NK-92 (cell line): ENCODE results near the gene MAN1C1.

Experiments
- DNase-seq: peaks from one replicate; lab custom pipeline; 2025; ENCODE audit not compliant: unreplicated experiment; lab: John Stamatoyannopoulos, UW

The MAN1C1 gene

DNA sequence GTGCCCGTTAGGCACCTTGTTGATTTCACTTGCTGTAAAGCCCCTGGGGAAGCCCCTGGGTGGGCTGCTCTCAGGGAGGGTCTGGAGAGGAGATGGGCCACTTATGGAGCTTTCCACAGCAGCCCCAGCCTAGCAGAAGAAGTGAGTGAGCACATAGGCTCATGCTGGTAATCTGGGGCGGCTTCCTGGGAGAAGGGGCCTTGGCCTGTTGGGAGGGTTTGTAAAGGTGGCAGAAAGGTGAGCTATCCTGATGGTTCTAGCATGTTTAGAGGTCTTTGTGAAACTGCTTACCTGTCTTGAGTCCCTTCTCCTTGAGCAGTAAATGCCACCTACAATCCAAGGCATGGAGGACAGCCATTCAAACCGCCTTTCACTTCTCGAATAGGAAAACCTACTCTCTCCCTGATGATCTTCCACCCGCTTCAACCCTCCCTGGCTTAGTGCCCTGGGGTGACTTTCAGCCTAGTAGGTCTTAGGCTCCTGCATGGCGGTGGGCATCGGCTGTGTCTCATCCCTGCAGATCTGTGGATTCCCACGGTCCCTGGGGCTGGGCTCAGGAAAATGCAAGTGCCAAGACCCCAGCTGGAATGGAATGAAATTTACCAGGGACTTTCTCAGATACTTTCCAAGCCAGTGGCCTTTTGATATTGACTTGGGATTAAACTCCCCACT lies 95.8 kb downstream of the MAN1C1 start:
- DNase-seq: no peak

DNA sequence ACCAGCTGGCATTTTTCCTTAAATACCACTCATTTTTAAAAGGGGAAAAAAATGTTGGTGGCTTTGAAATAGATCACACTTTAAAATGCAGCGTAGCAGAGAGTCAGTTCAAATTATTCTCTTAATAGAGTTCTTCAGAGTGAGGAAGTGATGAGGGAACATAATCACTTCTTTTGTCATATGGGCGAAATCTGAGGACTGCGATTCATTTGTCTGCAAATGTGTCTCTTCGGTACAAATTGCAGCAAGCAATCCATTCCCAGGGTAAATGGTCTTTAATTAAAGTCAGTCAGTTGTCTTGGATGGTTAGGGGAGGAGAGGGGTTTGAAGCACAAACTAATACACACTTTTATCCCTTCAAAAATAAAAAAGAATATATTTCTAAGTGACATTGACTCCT lies 97.4 kb downstream of the MAN1C1 start:
- DNase-seq: no peak

DNA sequence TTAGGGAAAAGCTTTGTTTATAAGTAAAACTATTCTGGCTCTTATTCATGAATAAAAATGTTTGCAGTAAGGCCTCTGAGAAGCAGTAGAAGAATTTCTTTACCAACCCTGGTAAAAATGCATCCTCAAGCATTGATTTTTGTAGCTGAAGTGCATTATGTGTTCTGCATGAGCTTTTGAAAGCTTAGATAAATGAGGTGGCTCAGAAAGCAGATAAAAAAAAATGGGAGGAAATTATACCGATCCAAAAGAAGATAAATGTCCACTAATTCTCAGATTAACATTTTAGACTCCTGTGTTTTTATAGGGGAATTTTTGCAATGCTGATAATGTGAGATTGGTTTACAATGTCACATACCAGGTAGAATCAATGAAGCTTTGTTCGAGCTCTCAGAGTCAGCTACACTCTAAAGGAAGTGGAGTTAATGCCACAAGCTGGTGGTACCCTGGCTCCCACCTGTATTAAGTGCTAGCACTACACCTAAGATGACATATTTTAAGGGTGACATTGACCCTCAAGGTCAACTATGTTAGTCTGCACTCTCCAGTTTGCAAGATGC lies 97.9 kb downstream of the MAN1C1 start:
- DNase-seq: no peak

DNA sequence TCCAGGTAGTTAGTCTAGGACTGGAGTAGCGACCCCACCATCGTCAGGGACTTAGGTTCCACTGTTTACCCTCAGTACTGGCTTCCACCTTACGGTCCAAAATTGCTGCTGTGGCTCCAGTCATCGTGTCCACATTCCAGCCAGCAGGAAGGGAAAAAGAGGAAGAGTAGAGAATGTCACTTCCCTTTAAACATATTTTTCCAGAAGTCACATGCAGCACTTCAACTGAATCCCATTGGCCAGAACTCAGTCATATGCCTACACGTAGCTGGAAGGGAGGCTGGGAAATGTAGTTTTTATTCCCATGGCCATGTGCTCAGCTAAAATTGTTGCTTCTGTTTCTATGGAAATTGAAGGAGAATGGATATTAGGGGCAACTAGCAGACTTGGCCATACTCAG lies 99.3 kb downstream of the MAN1C1 start:
- DNase-seq: no peak

DNA sequence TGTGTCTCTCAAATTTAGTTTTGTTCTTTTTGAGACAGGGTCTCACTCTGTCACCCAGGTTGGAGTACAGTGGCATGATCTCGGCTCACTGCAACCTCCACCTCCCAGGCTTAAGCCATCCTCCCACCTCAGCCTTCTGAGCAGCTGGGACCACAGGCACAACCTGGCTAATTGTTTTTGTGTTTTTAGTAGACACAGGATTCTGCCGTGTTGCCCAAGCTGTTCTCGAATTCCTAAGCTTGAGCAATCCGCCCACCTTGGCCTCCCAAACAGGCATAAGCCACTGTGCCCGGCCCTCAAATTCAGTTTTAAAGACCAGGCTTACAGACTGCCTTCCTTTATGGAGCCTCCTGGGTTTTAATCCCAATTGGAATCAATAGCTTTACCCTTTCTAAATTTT lies 99.7 kb downstream of the MAN1C1 start:
- no peak for DNase-seq

DNA sequence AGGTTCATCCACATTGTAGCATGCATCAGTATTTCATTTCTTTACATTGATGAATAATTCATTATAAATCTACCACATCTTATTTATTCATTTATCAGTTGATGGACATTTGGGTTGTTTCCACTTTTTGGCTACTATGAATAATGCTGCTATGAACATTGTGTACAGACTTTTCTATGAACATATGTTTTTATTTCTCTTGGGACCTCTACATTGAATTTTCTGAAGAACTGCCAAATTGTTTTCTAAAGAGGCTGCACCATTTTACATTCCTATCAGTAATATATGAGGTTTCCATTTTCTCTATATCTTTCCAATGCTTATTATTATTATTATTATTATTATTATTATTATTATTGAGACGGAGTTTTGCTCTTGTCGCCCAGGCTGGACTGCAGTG lies 102.1 kb downstream of the MAN1C1 start:
- DNase-seq: no peak

DNA sequence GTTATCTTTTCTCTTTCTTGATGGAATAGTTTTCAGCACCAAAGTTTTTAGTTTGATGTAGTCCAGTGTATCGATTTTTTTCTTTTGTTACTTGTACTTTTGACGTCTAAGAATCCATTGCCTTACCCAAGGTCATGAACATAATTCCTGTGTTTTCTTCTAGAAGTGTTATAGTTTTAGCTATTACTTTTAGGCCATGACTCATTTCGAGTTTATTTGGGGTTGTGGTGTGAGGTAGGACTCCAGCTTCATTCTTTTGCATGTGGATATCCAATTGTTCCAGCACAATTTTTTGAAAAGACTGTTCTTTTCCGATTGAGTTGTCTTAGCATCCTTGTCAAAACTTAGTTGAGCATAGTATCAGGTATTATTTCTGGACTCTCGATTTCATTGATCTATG lies 104.0 kb downstream of the MAN1C1 start:
- DNase-seq: no peak

DNA sequence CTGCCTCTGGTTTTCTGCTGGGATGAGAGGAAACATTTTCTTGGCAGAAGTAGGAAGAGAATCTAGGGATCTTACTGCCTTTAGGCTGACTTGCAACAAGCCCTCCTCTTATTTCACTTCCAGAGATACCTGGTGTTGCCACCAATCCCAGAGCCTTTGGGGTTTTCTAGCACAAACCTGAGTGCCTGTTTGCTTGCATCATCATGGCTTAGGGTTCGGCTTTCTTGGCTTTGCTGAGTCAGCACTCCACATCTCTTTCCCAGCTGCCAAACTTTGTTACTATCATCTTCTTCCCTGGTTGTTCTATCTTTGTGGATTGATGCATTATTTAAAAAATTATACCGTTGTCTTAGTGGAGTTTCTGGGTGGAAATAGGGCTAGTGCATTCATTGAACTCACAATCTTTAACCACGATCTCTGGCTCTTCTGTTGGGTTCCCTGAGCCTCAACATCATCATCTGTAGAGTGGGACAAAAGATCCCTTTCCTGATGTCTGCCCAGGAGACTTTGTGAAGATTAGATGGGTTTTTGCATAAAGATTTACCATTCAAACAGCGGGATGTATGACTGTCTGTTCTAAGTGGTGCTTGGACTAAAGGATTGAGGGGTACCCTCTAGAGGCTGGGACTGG lies 106.8 kb downstream of the MAN1C1 start:
- no peak for DNase-seq

DNA sequence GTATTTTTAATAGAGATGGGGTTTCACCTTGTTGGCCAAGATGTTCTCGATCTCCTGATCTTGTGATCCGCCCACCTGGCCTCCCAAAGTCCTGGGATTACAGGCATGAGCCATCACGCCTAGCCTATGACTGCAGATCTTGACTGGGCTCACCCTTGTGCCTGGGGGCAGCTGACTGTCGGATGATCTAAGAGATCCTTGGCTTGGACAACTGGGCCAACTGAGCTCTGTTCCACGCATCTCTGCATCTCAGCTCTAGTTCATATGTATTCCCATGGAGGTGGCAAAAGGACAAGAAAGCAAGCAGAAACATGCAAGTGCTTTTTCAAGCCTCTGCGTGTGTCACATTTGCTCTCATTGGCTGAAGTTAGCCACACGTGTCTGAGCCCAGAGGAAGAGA lies 107.6 kb downstream of the MAN1C1 start:
- DNase-seq: no peak

DNA sequence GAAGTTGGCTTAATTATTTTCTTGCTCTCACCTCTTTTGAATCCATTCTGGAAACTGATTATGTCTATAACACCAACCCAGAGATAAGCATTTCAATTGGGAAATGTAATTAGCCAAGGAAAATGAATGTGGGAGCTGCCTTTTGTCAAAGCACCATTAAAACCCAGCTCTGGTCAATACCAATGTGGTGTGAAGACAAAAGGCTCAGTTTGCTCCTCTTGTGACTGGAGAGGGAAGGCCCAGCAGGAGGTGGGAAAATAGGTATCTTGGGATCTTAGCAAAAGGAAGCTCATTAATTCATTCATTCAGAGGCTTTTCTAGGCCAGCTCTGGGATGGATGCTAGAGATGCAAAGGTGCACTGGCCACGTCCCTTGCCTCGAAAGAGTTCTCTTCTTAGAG lies 108.4 kb downstream of the MAN1C1 start:
- DNase-seq: no peak

DNA sequence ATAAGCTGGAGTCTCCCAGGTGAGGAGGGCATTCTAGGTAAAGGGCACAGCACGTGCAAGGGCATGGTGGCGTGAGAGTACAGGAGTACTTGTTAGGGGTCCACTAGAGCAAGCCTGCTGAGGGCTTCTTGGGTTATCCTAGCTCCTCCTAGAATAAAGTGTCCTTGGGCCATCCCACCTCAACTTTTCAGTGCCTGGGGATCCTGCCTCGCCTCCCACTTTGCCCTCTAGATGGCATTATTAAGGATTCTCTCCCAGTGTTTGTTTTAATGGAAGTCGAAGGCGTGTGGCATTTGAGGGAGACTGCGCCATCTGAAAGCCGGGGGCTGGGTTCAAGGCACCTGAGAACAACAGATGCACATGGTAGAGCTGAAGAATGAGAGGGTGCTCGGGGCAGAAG lies 108.9 kb downstream of the MAN1C1 start:
- DNase-seq: no peak

DNA sequence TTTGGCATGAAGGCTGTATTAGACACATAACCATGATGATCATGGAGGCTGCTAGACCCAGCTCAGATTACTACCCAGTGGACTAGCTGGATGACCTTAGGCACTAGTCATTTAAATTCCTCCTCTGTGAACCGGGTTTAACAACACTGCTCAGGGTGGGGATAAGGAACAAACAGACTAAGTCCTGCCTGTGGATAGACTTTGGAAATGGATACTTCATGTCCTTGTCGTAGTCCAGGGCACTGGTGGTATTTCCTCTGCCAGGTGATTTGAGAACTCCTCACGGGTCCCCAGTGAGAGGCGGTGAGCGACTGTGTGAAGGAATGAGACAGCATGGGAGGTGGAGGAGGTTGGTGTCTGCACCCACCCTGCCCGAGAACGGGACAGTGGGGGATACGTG lies 110.5 kb downstream of the MAN1C1 start:
- no peak for DNase-seq

DNA sequence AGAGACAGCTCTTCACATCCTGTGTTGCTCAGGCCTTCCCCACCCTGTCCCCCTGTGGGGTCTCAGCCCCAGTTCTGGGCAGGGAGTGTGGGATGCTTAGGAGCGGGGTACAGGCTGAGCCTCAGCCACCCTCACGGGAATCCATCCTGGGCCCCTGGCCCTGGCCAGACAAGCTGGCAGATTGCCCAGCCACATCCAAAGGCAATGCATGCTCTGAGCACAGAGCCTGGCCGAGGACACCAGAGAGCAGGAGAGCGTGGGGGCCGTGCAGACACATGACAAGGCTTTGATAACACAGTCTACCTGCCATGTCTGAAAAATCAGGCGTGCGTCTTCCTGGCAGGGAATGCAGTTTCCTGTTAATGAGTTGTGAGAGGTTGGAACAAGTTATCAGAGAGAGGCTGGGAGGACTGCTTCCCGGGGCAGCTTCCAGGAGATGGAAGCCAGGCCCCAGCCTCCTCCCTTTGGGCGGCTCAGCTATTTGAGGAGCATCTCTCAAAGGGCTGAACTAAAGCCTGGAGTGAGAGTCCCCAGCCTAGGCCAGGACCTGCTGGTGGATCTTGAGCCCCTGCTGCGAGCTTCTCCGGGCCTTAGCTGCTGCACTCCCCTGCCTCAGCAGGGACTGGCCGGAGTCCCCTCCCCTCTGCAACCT lies 111.2 kb downstream of the MAN1C1 start:
- DNase-seq: no peak

DNA sequence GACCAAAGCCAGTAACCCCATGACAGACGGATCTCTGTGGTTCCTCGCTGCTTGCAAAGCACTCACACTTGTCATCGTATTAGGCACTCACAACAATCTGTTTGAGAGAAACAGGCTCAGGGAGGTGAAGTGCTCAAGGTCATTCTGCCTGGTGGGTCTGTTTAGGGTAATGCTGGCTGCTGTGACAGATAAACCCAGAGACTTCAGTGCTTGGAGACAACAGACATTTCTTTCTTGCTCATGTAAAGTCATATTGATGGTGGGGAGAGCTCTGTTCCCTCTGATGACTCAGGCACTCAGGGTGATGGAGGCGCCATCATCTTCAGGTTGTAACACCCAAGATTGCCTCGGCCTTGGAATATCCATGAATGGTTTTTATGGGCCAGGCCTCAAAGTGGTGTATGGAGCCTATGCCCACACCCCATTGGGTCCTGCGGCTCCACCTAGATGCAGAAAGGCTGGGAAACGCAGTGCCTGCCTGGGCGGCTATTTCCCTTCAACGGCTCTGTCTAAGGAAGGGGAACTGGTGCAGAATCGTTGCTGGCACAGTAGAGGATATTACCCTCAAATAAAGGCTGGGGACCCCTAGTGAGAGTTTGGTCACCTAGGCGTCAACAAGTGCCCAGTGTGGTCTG lies 111.8 kb downstream of the MAN1C1 start:
- DNase-seq: no peak

DNA sequence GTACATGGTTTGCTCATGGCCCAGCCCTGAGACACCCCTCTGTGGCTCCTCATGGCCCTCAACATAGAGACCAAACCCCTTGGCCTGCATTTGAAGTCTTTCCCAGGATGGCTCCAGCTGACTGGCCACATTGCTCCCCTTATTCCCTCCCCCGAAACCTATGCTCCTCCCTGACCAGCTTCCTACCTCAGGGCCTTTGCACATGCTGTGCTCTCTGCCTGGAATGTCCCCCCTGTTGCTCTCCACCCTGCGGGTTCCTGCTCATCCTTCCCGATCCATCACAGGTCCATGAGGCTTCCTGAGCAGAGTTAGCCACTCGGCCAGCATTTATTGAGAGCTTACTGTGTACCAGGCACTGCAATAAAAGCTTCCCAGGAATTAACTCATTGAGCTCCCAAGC lies 112.5 kb downstream of the MAN1C1 start:
- no peak for DNase-seq

DNA sequence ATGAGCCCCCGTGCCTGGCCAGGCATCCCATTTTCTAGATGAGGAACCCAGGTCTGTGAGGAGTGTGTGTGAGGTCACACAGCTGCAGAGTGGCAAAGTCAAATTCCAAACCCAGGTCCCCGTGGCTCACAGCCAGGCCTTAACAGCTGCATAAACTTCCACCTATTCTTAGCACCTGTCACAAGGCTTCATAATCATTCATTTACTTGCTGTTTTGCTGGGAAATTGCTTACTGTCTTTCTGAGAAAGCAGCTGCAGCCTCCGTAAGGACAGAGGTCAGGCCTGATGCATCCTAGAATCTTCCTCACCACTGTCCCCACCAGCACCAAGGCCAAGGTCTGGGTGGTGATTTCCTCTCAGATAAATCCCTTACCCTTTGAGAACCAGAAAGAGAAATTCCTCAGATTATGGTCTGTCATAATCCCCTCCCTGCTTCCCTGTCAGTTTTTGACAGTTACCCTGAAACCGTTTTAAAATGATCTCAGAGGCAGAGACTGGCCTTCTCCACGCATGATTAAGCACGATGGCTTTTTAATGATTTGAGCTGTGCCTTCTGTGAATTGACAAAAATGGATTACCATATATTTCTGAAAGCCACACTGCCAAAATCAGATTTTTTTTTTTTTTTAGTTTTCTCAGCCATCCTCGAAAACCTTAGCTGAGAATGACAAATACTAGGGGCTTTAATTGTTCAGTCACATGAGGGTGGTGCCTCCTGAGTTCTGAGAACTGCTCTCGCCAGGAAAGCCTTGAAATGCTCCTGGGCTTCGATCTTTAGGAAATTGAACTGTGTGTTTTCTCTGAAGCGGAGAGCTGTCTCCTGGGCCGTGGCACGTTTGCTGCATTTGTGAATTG lies 113.4 kb downstream of the MAN1C1 start:
- DNase-seq: no peak

DNA sequence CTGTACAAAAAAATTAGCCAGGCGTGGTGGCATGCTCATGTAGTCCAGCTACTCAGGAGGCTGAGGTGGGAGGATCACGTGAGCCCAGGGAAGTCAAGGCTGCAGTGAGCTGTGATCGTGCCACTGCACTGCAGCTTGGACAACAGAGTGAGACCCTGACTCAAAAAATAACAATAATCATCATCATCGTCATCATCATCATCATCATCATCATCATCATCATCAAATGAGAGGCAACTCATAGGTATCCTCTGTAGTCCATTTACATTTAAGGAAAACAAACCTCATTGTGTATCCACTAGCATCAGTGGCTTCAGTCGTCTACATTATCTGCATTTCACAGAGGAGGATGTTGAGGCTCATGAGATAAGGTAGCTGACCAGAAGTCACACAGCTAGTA lies 114.6 kb downstream of the MAN1C1 start:
- DNase-seq: no peak

DNA sequence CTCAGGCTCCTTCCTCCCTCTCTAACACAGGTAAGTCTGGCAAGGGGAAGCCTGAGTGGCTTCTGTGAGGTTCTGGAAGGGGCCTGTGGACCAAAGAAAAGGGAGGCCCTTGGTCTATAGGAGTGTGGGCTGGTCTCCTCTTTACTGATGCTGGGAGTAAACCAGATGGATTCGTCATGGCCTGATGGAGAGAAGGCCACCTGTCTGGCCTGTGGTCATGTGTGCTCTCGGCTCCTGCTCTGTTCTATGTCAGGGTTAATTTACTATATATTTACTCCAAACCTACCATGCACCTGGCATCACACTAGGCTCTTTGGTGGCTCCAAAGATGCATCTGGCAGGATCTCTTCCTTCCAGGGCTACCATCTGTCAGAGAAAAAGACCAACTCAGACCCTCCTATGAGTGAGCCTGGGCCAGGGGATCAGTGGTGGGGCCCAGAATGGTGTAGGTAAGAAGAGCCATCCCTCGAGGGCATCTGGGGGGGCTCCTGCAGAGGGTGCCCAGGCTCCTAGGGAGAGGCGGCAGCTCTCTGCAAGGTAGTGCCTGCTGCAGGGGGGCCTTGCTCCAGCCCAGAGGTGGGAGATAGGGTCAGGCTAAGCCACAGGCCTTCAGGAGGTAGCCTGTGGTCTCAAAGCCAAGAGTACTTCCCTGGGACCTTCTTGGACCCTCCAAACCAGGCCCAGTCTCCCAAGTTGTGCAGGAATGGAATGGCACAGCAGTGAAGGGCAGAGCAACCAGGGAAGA lies 115.2 kb downstream of the MAN1C1 start:
- DNase-seq: no peak

DNA sequence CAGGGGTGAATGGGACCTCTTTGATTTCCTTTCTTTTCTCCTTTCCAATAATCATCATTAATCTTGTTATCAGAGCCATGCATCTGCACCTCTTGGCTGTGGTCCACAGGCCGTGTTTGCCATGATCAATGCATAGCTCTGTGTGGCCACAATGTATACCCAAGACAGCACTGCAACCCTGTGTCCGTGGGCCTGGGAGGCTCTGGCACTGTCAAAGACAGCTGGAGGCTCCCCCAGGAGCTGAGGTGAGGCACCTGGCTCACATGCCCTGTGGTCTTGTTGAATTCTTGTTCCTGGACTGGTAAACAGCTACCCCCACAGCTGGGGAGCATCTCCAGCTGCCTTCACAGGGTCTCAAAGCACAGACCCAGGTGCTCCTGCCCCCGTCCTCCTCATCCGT lies 116.2 kb downstream of the MAN1C1 start:
- DNase-seq: no peak

DNA sequence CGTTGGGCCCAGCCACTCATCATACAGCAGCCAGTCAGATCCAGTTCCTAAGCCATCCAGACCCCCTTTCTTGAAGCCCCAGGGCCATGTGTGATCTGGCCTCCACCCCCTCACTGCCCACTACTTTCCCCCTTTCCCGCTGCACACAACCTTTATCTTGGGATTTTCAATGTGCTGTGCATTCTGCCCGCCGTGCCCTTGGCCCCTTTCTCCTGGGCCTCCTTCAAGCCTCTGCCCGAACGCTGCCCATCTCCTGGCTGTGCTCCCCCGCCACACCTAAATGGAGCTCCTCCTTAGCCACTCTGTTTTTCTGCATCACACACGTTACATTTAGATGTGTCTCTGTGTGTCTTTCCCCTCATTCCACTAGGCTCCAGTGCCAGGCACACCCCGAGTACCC lies 116.7 kb downstream of the MAN1C1 start:
- DNase-seq: no peak
